ENCODE measurements around the gene USP17L28.
A peak's percentile ranks its signal among the peaks of the same experiment; 100 is the strongest.
"Not testable (repeated sequence)": the region's sequence is repeated elsewhere in the genome, so short reads cannot be mapped to it uniquely, and the experiment has no call there.

Gene USP17L28, protein sequence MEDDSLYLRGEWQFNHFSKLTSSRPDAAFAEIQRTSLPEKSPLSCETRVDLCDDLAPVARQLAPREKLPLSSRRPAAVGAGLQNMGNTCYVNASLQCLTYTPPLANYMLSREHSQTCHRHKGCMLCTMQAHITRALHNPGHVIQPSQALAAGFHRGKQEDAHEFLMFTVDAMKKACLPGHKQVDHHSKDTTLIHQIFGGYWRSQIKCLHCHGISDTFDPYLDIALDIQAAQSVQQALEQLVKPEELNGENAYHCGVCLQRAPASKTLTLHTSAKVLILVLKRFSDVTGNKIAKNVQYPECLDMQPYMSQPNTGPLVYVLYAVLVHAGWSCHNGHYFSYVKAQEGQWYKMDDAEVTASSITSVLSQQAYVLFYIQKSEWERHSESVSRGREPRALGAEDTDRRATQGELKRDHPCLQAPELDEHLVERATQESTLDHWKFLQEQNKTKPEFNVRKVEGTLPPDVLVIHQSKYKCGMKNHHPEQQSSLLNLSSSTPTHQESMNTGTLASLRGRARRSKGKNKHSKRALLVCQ

DNA sequence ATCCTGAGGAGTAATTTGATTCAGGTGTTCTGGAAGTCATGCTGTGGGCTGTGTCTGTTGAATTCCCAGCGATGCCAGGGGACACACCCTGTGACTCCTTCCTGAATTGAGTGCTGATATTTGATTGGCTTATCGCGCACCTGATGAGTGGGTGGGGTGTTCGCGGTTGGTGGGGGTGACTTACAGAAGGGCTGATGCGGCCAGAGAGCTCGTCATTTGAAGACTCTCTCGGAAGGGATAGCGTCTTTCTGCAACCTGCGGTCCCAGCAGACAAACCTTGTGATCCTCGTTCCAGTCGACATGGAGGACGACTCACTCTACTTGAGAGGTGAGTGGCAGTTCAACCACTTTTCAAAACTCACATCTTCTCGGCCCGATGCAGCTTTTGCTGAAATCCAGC is at the start of gene USP17L28:
TSS of gene USP17L28 (plus strand) at position 301 of the 400 bp plus-strand sequence. CDS start at position 301, 0 bp downstream.
- H3K4me3 ChIP-seq (ENCODE audit: low read depth, low read length); DNase-seq (ENCODE audit: low read depth): not testable (repeated sequence)

- not testable (repeated sequence) for DNase-seq (ENCODE audit: low read depth); H3K4me3 ChIP-seq (ENCODE audit: low read depth, low read length)
These were observed 24.5 kb upstream of the USP17L28 start for GRCh38 chr4:9324191-9324590.

- not testable (repeated sequence) for H3K4me3 ChIP-seq (ENCODE audit: low read depth, low read length); DNase-seq (ENCODE audit: low read depth)
These were observed 23.8 kb upstream of the USP17L28 start, which contains the start of gene USP17L24 for GRCh38 chr4:9324865-9325264. Gene USP17L24 (plus strand): TSS chr4:9325165. CDS start chr4:9325165, 0 bp downstream.

DNA sequence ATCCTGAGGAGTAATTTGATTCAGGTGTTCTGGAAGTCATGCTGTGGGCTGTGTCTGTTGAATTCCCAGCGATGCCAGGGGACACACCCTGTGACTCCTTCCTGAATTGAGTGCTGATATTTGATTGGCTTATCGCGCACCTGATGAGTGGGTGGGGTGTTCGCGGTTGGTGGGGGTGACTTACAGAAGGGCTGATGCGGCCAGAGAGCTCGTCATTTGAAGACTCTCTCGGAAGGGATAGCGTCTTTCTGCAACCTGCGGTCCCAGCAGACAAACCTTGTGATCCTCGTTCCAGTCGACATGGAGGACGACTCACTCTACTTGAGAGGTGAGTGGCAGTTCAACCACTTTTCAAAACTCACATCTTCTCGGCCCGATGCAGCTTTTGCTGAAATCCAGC is 19.1 kb upstream of the USP17L28 start, which contains the start of gene USP17L25:
TSS of gene USP17L25 (plus strand) at position 301 of the 400 bp plus-strand sequence. CDS start at position 301, 0 bp downstream.
- not testable (repeated sequence) for H3K4me3 ChIP-seq (ENCODE audit: low read depth, low read length); DNase-seq (ENCODE audit: low read depth)

DNA sequence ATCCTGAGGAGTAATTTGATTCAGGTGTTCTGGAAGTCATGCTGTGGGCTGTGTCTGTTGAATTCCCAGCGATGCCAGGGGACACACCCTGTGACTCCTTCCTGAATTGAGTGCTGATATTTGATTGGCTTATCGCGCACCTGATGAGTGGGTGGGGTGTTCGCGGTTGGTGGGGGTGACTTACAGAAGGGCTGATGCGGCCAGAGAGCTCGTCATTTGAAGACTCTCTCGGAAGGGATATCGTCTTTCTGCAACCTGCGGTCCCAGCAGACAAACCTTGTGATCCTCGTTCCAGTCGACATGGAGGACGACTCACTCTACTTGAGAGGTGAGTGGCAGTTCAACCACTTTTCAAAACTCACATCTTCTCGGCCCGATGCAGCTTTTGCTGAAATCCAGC is 14.3 kb upstream of the USP17L28 start, which contains the start of gene USP17L26:
TSS of gene USP17L26 (plus strand) at position 301 of the 400 bp plus-strand sequence. CDS start at position 301, 0 bp downstream.
- not testable (repeated sequence) for DNase-seq (ENCODE audit: low read depth); H3K4me3 ChIP-seq (ENCODE audit: low read depth, low read length)

GRCh38 chr4:9339103-9339502 is 9.6 kb upstream of the USP17L28 start, which contains the start of gene USP17L5:
Gene USP17L5 (plus strand): TSS chr4:9339403. CDS start chr4:9339403, 0 bp downstream.
- DNase-seq (ENCODE audit: low read depth); H3K4me3 ChIP-seq (ENCODE audit: low read depth, low read length): not testable (repeated sequence)

- DNase-seq (ENCODE audit: low read depth); H3K4me3 ChIP-seq (ENCODE audit: low read depth, low read length): not testable (repeated sequence)
These were observed 4.8 kb upstream of the USP17L28 start, which contains the start of gene USP17L27 for GRCh38 chr4:9343848-9344247. Gene USP17L27 (plus strand): TSS chr4:9344148. CDS start chr4:9344148, 0 bp downstream.

GRCh38 chr4:9350866-9351265 is 2.2 kb downstream of the USP17L28 start:
- DNase-seq (ENCODE audit: low read depth); H3K4me3 ChIP-seq (ENCODE audit: low read depth, low read length): not testable (repeated sequence)

DNA sequence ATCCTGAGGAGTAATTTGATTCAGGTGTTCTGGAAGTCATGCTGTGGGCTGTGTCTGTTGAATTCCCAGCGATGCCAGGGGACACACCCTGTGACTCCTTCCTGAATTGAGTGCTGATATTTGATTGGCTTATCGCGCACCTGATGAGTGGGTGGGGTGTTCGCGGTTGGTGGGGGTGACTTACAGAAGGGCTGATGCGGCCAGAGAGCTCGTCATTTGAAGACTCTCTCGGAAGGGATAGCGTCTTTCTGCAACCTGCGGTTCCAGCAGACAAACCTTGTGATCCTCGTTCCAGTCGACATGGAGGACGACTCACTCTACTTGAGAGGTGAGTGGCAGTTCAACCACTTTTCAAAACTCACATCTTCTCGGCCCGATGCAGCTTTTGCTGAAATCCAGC is 4.6 kb downstream of the USP17L28 start, which contains the start of gene USP17L29:
TSS of gene USP17L29 (plus strand) at position 301 of the 400 bp plus-strand sequence. CDS start at position 301, 0 bp downstream.
- DNase-seq (ENCODE audit: low read depth): not testable (repeated sequence)

DNA sequence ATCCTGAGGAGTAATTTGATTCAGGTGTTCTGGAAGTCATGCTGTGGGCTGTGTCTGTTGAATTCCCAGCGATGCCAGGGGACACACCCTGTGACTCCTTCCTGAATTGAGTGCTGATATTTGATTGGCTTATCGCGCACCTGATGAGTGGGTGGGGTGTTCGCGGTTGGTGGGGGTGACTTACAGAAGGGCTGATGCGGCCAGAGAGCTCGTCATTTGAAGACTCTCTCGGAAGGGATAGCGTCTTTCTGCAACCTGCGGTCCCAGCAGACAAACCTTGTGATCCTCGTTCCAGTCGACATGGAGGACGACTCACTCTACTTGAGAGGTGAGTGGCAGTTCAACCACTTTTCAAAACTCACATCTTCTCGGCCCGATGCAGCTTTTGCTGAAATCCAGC is 14.1 kb downstream of the USP17L28 start, which contains the start of gene USP17L30:
TSS of gene USP17L30 (plus strand) at position 301 of the 400 bp plus-strand sequence. CDS start at position 301, 0 bp downstream.
- not testable (repeated sequence) for H3K4me3 ChIP-seq (ENCODE audit: low read depth, low read length); DNase-seq (ENCODE audit: low read depth)

More for the DNA sequence above, 4.6 kb downstream of the USP17L28 start, which contains the start of gene USP17L29:
- not testable (repeated sequence) for H3K4me3 ChIP-seq (ENCODE audit: low read depth, low read length)

DNA sequence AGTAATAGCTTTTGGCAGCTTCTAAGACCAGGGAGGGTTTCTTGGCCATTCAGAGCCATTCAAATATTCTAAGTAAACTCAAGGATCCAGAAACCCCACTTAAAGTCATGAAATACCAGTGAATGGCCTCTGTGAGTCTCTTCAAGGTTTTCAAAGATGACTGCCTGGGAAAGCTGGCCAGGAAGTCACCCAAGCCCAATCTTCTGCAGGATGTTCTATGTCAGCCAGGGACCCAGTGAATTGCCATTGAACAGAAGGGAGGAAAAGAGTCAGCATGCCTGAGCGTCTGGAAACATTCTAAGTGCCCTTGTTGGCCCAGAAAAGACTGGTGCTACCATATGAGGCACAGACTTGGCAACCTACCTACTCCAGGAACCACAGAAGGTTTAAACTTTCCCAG is 31.2 kb downstream of the USP17L28 start:
- not testable (repeated sequence) for DNase-seq (ENCODE audit: low read depth); H3K4me3 ChIP-seq (ENCODE audit: low read depth, low read length)

GRCh38 chr4:9381012-9381534 is 32.4 kb downstream of the USP17L28 start:
- DNase-seq (ENCODE audit: low read depth): peak; percentile 6
- TF ChIP-seq, protein P1, sequence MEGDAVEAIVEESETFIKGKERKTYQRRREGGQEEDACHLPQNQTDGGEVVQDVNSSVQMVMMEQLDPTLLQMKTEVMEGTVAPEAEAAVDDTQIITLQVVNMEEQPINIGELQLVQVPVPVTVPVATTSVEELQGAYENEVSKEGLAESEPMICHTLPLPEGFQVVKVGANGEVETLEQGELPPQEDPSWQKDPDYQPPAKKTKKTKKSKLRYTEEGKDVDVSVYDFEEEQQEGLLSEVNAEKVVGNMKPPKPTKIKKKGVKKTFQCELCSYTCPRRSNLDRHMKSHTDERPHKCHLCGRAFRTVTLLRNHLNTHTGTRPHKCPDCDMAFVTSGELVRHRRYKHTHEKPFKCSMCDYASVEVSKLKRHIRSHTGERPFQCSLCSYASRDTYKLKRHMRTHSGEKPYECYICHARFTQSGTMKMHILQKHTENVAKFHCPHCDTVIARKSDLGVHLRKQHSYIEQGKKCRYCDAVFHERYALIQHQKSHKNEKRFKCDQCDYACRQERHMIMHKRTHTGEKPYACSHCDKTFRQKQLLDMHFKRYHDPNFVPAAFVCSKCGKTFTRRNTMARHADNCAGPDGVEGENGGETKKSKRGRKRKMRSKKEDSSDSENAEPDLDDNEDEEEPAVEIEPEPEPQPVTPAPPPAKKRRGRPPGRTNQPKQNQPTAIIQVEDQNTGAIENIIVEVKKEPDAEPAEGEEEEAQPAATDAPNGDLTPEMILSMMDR (IDR thresholded peaks at IDR 0.05; ENCODE audit: low read depth, low read length): peak; percentile 26
- H3K4me3 ChIP-seq (ENCODE audit: low read depth, low read length): not testable (repeated sequence)
